ENCODE data around the gene OPALIN.

Gene OPALIN

DNA sequence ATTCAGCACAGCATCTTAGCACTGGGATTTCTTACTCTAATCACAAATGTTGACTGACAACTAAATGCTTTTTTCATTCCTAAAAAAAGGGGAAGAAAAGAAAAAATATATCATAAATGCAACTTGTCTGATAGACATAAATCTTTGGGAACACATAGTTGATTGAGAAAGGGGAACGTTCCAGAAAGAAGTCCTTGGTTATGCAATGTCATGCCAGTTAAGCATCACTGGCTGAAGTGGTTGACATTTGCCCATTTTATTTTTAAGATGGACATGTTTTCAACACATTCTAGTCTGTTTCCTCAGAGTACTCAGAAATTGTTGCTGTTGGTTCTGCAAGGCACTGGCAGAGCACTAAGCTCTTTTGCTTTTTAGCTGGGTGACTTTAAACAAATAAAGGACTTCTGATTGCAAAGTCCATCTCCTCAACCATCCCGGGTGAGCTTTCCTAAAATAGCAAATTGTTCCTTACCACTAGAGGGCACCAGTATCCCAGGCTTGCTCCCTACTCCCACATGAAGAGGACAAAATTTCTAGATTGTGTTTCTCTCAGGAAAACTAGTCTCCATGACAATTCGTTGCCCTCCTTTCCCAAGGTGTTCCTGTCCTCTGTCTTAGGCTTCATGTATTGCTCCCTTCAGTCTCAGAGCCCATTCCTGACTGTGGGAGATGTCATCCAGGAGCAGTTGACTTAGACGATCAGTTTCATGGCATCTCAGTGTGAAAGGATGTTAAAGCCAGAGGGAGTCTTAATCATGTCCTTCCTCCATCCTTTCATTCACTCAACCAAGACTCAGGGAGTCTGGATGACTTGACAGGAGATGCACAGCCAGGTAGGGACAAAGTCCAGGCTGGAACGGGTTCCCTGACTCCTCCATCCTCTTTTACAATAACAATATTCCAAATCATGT, 23.9 kb downstream of the OPALIN start:
- DNase-seq (ENCODE audit: low read depth) = peak; percentile 25
- no peak overlapping the region for H3K4me3 ChIP-seq (ENCODE audit: low read depth, low read length)
- TF ChIP-seq, protein P1, sequence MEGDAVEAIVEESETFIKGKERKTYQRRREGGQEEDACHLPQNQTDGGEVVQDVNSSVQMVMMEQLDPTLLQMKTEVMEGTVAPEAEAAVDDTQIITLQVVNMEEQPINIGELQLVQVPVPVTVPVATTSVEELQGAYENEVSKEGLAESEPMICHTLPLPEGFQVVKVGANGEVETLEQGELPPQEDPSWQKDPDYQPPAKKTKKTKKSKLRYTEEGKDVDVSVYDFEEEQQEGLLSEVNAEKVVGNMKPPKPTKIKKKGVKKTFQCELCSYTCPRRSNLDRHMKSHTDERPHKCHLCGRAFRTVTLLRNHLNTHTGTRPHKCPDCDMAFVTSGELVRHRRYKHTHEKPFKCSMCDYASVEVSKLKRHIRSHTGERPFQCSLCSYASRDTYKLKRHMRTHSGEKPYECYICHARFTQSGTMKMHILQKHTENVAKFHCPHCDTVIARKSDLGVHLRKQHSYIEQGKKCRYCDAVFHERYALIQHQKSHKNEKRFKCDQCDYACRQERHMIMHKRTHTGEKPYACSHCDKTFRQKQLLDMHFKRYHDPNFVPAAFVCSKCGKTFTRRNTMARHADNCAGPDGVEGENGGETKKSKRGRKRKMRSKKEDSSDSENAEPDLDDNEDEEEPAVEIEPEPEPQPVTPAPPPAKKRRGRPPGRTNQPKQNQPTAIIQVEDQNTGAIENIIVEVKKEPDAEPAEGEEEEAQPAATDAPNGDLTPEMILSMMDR (IDR thresholded peaks at IDR 0.05; ENCODE audit: insufficient read depth, low read depth, low read length, missing control alignments) = peak; percentile 66

DNA sequence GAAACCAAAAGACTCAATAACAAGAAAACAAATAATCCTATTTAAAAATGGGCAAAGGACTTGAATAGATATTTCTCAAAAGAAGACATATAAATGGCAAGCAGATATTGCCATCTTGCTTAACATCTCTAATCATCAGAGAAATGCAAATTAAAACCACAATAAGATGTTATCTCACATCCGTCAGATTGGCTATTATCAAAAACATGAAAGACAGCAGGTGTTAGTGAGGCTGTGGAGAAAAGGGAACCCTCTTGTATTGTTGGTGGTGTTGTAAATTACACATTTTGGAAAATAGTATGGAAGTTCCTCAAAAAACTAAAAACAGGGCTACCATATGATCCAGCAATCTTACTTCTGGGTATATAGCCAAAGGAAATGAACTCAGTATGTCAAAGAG, 25.7 kb downstream of the OPALIN start:
- no peak overlapping the region for H3K4me3 ChIP-seq (ENCODE audit: low read depth, low read length)

DNA sequence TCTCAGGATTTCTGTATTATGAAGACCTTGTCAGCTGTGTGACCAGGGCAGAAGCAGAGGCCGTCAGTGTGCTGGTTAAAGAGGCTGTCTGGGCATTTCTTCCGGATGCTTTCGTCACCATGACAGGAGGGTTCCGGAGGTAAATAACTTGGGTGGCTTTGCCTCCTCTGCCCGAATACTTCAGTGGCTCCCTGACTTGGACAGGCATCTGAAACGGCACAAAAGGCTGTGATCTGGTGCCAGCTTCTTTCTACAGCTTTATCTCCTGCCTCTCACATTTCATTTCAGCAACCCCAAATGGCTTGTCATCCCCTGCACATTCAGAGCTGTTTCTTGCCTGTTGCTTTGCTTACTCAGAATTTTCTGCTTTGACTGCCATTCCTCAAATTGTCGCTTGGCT, 31.3 kb downstream of the OPALIN start:
- no peak for DNase-seq (ENCODE audit: low read depth)
- H3K4me3 ChIP-seq (ENCODE audit: low read depth, low read length) = no peak overlapping the region
- TF ChIP-seq, protein P1 (IDR thresholded peaks at IDR 0.05; ENCODE audit: insufficient read depth, low read depth, low read length, missing control alignments) = no peak

More for the DNA sequence above, 25.7 kb downstream of the OPALIN start:
- TF ChIP-seq, protein P1 (IDR thresholded peaks at IDR 0.05; ENCODE audit: insufficient read depth, low read depth, low read length, missing control alignments) = no peak
- no peak for DNase-seq (ENCODE audit: low read depth)

DNA sequence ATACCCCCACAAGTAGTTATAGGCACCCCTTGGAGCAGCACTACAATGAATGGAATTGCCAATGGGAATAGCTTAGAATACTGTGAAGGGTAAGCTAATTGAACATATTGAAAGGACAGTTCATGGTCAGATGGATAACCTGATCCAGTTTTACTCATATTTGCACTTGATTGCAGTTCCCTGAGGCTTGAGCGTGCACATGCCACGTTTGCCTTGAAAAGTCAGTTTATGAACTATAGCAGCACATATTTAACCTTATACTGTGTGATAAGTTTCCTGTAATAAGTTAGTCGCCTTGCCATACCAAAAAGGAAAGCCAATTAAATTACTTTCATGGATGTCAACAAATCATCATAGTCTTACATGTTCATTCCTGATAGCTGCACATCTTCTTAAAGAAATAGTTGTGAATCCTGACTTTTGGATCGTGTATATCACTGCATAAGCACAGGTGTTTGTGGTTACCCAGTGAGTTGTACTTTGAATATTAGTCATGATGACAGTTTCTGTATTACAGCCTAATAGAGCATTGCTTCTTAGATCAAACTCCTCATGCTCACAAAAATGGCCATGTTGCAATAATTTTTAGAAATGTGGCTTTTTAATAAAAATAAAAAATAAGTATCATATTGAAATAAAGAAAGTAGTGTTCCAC, 33.0 kb downstream of the OPALIN start:
- TF ChIP-seq, protein P1 (IDR thresholded peaks at IDR 0.05; ENCODE audit: insufficient read depth, low read depth, low read length, missing control alignments) = no peak
- DNase-seq (ENCODE audit: low read depth) = peak; percentile 78
- H3K4me3 ChIP-seq (ENCODE audit: low read depth, low read length) = no peak overlapping the region

DNA sequence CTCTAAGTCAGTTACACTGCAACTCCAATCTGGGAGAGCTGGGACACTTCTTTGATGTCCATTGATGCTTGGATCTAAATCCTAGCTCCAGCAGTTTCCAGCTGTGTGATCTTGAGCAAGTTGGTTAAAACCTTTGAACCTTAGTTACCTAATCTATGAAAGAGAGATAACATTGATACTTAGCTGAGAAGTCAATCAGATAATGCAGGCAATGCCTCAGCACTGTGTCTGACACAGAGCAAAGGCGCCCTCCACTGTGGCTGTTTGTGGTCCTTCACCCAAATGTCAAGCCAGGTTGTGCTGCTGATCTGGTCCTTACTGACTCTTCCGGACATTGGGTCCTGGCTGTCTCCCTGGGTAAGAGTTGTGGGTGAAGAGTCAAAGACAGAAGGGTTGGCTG, 34.4 kb downstream of the OPALIN start:
- TF ChIP-seq, protein P1 (IDR thresholded peaks at IDR 0.05; ENCODE audit: insufficient read depth, low read depth, low read length, missing control alignments) = no peak
- DNase-seq (ENCODE audit: low read depth) = no peak
- no peak overlapping the region for H3K4me3 ChIP-seq (ENCODE audit: low read depth, low read length)

DNA sequence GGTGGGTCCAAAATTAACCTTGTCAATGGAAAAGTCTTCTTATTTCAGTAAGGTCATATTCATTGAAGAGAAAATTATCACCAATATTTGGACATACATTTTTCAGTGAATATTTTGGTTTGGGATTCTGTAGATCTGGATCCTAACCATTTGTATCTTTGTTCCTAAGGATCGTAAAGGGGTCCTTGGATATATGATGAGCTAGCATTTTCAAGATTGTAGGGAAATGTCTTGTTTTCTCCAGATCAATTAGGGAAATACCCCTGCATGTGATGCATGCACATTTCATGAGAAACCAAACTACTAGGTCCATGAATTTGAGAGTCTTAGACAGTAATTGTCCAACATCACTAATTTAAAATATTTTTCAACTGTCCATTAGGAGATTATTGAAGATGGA, 36.5 kb downstream of the OPALIN start:
- DNase-seq (ENCODE audit: low read depth) = no peak
- TF ChIP-seq, protein P1 (IDR thresholded peaks at IDR 0.05; ENCODE audit: insufficient read depth, low read depth, low read length, missing control alignments) = no peak
- H3K4me3 ChIP-seq (ENCODE audit: low read depth, low read length) = no peak overlapping the region
